ENCODE results near the gene XPNPEP1.

The XPNPEP1 gene

GRCh38 chr10:109947111-109947920 is 24.0 kb upstream of the XPNPEP1 start:
- DNase-seq, result no peak

DNA sequence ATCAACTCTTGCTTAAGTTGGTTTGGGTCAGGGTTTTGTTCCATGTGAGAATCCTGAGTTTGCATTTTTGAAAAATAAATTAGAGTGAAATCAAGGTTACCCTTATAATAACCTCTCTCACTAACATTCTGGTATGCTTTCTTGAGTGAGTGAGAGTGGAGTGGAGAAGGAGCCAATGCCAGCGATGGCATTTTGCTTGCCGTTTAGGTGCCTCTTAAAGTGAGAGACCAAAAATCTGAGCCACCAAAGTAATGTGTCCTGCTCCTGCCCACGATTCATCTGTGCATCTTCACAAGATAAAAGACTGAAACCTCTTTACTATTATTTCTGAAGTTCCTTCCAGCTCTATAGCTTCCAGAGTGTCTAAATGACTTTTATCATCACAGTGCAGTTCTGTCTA is 23.4 kb upstream of the XPNPEP1 start:
- no peak for DNase-seq

DNA sequence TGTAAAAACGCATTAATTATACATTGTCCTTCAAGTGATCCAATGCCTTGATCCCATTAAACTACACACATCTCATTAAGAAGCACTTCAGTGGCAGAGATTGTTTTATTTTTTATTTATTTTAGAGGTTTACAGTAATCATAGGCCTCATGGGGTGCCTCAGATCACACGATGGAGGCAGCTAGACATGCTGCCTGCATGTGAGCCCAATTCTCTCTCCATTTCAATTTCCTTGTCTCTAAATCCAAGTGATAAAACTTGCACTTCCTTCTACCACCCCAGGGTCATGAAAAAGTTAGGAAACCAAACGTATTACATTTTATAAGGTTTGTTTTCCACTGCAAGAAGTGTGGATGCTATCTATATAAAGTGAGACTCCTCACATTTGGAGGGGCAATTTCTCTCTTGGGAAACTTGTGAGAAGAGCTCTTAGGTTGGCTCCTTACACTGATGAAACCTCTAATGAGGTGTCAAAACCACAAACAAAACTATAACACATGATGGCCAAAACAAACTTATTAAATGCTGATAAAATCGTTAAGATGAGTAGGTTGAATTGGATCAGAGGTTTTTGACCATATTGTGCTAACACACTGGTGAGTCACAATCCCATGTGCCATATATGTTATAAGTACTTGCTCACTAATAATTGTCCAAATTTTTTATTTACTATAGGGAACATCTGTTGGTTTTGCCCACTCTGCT is 22.3 kb upstream of the XPNPEP1 start:
- DNase-seq, result no peak

DNA sequence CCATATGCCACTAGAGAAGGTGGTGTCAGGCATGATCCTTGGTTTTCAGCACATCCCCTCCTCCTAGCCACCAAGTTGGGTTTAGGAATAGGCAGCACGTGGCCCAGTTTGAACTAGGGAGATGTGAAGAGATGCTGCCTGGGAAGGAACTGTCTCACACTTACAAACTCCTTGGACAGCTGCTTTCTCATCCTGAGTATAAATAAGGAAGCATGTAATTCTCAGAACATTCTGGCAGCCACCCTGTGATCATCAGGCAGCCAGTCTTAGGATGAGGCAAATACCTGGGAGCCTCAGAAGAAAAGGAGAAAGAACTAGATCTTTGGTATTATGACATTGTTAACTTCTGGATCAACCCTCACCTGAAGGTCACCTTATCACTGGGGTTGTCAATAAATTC is 21.3 kb upstream of the XPNPEP1 start:
- no peak for DNase-seq

- DNase-seq, result no peak
Observed at GRCh38 chr10:109941236-109941862, 18.0 kb upstream of the XPNPEP1 start.

- no peak for DNase-seq
Observed at GRCh38 chr10:109940553-109940952, 17.2 kb upstream of the XPNPEP1 start.

- no peak for DNase-seq
Observed at GRCh38 chr10:109940117-109940516, 16.8 kb upstream of the XPNPEP1 start.

- DNase-seq, result no peak
Observed at GRCh38 chr10:109939315-109939961, 16.1 kb upstream of the XPNPEP1 start.

- no peak for DNase-seq
Observed at GRCh38 chr10:109937460-109938065, 14.3 kb upstream of the XPNPEP1 start.

DNA sequence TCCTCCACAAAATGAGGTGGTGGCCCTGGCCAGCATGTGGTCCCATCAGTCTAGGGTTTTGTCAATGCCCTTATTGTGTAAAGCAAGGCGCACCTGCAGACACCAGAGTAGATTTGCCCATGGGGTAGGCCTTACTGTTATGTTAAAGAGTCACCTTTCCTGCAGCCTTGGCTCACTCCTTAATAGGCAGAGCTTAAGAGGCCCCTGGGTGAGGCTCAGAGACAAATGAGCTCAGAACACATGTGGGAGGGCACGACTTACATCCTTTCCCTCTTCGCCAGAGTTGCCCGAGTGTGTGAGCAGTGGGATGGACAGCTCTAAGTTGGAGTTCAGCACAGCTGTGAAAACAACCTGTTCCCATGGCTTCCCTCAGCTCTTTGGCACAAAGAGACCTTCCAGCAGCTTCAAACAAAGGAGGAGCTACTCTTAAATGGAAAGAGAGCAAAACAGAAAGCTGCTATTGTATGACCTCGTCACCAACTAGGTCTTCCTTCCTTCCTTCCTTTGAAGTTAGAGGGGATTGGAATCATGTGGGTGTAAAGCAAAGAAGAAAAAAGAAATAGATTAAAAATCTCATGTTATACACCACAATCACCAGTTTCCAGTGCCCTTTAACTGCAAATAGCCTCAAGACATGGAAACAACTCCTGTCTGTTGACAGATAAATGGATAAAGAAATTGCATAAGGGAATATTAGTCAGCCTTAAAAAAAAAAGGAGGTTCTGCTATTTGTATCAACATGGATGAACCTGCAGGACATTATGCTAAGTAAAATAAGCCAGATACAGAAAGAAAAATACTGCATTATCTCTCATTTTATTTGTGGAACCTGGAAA is 11.9 kb upstream of the XPNPEP1 start:
- peak; percentile 32 for DNase-seq

GRCh38 chr10:109933984-109934565 is 10.8 kb upstream of the XPNPEP1 start:
- peak; percentile 16 for DNase-seq

- DNase-seq, result no peak
Observed at GRCh38 chr10:109932968-109933367, 9.7 kb upstream of the XPNPEP1 start.

GRCh38 chr10:109932391-109932790 is 9.1 kb upstream of the XPNPEP1 start:
- DNase-seq, result no peak

GRCh38 chr10:109931163-109931562 is 7.9 kb upstream of the XPNPEP1 start:
- DNase-seq, result no peak

GRCh38 chr10:109929501-109930219 is 6.3 kb upstream of the XPNPEP1 start:
- DNase-seq, result no peak

GRCh38 chr10:109928475-109928891 is 5.2 kb upstream of the XPNPEP1 start:
- no peak for DNase-seq

- DNase-seq, result no peak
Observed at GRCh38 chr10:109926825-109927224, 3.5 kb upstream of the XPNPEP1 start.

DNA sequence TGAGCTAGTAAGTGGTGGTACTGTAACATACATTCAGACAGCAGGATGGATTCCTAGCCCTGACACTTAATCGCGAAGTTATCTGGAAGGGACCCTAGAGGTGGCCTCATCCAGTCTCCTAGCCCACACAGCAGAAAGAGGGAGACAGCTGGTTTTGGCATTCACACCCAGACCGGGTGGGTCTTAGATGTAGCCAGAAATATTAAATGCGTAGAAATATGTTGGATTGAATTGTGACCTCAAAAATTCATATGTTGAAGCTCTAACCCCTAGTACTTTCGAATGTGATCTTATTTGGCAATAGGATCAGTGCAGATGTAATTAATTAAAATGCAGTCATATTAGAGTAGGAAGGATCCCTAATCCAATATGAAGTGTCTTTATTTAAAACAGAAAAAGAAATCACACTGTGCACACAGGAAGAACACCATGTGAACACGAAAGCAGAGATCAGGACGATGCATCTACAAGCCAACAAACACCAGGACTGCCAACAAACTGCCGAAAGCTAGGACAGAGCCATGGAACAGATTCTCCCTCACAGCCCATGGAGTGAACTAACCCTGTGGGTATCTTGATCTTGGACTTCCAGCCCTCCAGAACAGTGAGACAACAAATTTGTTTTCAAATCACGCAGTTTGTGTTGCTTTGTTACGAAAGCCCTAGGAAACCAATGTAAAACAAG is 2.9 kb upstream of the XPNPEP1 start:
- no peak for DNase-seq

GRCh38 chr10:109924967-109925620 is 1.8 kb upstream of the XPNPEP1 start:
- DNase-seq, result no peak

DNA sequence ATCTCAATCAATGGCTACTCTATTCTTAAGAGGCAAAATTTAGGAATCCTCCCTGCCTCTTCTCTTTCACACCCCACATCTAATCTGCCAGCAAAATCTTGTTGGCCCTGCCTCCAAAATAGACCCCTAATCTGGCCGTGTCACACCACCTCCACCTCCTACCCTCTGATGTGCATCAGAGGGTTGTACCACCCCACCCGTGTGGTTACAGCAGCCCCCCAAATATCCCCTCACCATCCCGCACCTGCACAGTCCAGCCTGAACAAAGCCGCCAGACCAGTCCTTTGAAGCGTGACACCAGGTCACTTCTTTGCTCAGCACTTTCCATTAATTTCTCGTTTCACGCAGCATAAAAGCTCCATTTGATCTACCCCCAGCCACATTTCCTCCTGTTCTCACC is 776 bp upstream of the XPNPEP1 start:
- no peak for DNase-seq
